Erythroblast (primary cell): ENCODE results near the gene C1RL.

ENCODE experiments used
- GATA1 ChIP-seq: IDR thresholded peaks from 2 replicates; pipeline ENCODE4 v1.6.1; 2011; ENCODE audit warnings: low read depth, mild to moderate bottlenecking, control low read depth, low read length, moderate library complexity
- POLR2A ChIP-seq: IDR thresholded peaks from 2 replicates; pipeline ENCODE4 v1.6.1; 2011; ENCODE audit warnings: mild to moderate bottlenecking, low read length

- TF ChIP-seq POLR2A (no peak), GATA1 (no peak)
Measured at GRCh38 chr12:7116916-7117315, 7.9 kb upstream of the C1RL start.
